ENCODE measurements around the gene ZSCAN29.
"Not testable (repeated sequence)": the region's sequence is repeated elsewhere in the genome, so short reads cannot be mapped to it uniquely, and the experiment has no call there.

The ZSCAN29 gene

DNA sequence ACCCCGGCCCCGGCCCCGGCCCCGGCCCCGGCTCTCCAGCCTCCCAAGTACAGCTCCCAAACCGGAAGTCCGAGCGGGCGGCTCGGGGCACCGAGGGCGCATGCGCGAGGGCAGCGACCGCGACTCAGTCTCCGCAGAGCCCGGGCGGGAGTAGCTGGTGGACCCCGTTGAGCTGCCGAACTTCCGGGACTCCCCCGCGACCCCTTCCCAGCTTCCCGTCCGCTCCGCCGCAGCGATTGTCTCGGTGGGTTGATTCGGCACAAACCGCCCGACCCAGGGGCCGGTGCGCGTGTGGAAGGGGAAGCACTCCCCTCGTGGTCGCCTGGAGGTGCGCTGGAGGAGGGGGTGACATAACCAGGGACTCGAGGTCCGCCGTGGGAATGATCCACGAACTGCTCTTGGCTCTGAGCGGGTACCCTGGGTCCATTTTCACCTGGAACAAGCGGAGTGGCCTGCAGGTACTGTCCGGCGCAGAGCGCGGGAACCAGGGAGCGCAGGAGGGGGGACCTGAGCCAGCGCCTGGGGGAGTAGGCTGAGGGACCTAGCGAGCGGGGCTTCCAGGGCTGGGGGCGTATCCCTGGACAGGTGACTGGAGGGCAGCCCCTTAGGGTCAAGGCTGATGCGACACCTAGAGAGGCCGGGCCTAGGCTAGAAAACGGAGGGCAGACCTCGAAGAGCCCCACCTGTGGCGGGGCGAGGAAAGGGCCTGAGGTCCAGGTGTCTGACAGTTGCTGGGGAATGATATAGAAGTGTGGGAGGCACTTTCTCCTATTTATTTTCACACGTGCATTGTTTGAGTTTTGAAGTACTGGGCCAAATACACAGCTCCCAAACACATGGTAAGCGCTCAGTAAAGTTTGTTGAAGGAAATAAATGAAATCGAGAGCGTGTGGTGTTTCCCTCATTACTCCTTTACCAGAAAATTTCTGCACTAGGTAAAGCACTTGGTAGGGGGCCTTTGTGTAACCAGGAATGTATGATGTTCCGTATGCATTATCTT lies at the start of gene ZSCAN29, which contains the start of gene TUBGCP4:
Gene ZSCAN29, minus strand, starts transcription at position 69 of the 1,000 bp plus-strand sequence. CDS start 1,130 bp downstream, outside the sequence.
Gene TUBGCP4, plus strand, starts transcription at position 127 of the 1,000 bp plus-strand sequence. Its CDS starts 254 bp downstream, at position 381.
- no peak for FAIRE-seq

DNA sequence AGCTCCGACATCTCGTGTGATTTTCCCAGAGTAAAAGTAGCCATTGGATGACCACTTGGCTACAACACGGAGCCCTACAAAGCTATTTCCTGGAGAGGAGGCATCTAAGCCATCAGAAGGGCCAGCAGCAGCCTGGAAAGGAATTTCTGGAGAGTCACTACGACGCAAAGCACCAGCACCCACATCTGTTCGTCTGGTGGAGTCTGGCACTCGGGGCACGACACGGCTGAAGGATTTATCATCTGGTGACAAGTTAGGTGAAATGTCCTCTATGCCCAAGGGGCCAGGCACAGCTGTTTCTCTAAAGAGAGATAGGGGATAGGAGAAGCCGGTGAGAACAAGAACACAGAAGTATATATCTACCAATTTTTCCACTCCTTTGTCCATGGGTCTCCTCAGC lies 49.6 kb upstream of the ZSCAN29 start:
- no peak for FAIRE-seq

DNA sequence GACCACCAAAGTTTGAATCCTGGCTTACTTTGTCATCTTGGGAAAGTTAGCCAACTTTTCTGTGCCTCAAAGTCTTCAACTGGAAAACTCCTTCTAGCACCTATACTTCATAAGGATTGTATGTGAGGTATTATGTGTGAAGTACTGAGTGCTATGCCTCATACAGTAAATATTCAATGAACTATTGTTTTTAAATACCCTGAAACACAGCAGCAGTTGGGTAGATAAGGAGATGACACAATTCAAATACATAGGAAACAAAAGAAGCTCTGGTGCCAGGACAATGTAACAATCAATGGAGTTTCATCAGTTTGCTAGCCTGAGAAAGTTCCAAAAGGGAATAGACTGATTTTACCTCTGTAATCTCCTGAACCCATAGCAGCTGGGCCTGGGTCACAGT lies 43.4 kb upstream of the ZSCAN29 start:
- no peak for FAIRE-seq

DNA sequence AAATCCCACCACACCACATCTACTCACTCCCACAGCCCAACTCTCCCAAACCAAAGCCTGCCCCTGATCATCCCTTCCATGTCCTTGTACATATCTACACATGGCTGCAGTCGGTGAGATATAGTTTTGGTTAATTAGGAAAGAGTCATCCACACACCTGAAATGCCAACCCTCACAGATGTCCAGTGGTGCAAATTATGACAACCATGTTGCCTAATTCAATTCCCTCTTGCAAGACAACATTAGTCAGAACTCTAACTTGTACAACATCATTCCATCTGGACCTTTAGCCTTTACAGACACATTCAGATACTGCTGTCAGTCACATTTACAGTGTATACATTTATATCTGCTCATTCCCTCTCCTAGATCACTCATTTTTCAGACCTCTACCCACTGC lies 41.3 kb upstream of the ZSCAN29 start:
- no peak for FAIRE-seq

DNA sequence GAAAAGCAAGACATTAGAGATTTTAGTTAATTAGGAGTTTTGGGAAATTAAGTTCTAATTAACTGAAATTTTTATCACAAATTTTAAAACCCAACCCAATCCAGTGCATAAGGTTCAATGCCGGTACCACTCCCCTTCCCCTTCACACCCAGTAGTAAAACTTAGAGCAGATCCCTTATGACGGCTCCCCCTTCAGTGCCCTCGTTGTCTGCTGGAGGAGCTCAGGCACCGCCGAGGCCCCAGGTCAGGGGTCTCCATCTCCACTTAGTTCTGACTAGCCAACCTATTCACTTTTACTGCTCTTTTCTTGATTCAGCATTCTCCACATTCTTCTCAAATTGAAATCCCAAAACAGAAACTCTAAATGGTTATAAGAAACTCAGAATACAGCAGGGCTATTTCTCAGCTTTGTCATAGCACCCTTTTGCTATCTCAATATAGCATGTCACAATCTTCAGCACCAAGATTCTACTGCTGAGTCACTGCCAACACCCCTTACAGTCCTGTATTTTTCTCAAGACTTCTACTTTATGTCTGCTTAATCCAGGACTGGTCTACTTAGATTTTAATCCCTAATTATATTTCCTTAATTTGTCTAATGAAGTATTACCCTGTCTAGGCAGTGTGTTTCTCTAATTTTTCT lies 39.9 kb upstream of the ZSCAN29 start:
- no peak for FAIRE-seq

DNA sequence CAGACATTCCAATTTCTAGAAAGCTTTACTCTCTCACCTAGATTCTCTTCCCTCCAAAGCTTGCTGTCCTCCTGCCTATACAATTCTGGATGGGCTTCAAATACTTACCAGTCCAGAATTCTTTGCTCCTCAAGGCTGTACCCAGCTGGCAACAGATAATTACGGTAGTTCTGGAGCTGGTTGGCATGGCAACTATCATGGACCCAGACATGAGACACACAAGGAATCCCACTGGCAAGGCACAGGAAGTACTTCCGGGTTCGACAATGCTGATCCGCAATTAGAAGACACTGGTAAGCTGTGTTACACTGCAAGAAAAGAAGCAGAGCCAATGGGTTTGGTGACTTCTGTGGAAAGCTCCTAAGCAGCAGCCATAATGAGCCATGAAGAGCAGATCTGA lies 37.9 kb upstream of the ZSCAN29 start:
- no peak for FAIRE-seq

DNA sequence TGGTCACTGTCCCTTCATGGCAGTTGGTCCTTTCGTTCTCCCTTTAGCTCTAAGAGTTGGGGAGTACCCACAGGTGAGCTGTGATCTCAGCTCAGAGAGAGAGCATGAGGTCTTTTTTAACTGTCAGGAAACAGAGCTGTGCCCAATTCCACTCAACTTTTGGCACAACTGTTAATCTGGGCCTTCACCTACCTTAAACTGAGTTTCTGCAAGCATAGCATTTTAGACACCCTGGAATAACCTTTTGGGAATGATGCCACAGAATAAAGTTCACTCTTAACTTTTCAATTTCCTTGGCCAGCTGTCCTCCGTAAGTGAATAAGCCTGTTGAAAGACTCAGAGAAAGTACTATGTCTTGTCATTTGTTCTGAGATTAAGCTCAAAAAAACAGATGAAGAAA lies 36.0 kb upstream of the ZSCAN29 start:
- FAIRE-seq: no peak

DNA sequence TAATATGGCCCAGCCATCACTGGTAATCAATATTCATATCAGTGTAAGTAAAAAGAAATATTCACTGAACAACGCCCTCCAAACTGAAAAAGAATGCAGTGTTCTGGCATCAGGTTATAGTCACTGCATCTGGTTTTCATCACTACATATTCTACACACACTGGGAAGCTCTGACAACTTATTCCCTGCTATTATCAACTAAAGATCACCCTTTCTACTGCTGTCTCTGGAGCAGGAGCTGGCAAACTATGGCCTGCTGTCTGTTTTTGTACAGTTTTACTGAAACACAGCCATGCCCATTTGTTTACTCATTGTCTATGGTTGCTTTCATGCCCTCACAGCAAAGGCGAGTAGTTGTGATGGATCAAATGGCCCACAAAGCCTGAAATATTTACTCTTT lies 35.3 kb upstream of the ZSCAN29 start:
- FAIRE-seq: no peak

DNA sequence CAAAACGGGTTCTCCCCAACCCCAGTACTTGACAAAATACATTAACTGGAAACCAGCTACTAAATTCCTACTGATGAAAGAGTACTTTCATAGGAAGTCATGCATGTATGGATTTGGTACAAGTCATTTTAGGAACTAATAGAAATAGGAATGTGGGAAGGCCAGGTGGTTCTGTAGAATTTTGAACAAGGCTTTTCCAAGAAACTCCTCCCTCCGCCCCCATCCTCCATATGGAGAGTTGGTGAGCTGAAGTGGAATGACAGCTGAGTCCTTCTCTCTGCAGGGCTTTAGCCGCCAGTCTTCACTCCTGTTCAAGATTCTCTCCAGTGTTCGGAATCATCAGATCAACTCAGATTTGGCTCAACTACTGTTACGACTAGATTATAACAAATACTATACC lies 33.3 kb upstream of the ZSCAN29 start:
- no peak for FAIRE-seq

DNA sequence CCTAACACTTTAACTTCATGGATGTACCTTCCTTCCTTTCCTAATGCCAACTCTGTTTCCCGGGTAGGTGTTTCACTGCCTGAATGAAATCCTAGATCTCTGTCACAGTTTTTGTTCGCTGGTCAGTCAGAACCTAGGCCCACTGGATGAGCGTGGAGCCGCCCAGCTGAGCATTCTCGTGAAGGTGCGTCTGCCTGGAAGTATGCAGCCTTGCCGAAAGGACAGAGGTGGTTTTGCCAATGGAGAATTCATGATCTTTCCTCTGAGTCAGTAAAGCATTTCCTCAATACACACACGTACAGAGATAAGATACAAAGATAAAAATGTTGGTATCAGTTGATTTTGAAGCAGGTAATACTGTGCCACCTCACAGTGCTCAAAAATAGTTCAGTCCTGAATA lies 32.8 kb upstream of the ZSCAN29 start:
- FAIRE-seq: no peak

DNA sequence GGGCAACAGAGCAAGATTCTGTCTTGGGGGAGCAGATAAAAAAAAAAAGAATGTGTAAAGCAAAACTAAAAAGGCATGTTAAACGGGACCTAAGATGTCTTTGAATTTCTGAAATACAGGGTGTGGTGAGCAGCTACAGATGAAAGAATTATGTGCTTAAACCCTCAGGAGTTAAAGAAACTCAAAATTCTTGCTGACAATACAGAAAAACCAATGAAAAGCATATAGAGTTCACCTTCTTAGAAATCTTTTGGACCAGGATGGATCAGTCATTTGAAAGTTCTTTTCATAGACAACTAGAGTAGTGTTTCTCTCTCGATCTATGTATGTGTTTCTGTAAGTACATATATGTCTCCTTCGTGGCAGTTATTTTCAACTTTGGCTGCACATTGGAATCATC lies 31.4 kb upstream of the ZSCAN29 start:
- FAIRE-seq: no peak

DNA sequence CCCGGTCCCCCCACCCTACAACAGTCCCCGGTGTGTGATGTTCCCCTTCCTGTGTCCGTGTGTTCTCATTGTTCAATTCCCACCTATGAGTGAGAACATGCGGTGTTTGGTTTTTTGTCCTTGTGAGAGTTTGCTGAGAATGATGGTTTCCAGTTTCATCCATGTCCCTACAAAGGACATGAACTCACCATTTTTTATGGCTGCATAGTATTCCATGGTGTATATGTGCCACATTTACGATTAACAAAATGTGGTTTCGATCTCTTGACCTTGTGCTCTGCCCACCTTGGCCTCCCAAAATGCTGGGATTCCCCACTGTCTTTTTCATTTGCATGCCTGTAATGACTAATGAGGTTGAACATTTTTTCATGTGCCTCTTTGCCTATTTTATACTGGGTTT lies 22.7 kb upstream of the ZSCAN29 start:
- FAIRE-seq: not testable (repeated sequence)

DNA sequence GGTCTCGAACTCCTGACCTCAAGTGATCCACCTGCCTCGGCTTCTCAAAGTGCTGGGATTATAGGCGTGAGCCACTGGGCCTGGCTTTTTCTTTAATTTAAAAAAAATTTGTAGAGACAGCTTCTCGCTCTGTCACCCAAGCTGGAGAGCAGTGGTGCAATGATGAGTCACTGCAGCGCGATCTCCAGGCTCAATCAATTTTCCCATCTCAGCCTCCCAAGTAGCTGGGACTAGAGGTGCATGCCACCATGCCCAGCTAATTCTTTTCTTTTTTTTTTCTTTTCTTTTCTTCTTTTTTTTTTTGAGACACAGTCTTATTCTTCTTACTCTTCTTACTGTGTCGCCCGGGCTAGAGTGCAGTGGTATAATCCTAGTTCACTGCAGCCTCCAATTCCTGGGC lies 19.9 kb upstream of the ZSCAN29 start:
- no peak for FAIRE-seq

DNA sequence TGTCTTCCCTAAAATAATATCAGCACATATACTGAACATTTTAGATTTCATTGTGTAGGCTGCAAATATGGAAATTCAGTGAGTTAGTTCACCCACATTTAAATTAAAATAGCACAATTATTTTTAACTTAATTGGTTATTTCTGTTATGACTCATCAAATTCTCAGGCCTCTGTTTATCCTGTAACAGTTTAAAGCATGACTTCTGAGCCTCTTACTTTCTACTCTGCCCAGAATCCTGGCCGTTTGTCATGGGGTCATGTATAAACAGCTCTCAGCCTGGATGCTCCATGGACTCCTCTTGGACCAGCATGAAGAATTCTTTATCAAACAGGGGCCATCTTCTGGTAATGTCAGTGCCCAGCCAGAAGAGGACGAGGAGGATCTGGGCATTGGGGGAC lies 12.2 kb upstream of the ZSCAN29 start:
- FAIRE-seq: no peak

DNA sequence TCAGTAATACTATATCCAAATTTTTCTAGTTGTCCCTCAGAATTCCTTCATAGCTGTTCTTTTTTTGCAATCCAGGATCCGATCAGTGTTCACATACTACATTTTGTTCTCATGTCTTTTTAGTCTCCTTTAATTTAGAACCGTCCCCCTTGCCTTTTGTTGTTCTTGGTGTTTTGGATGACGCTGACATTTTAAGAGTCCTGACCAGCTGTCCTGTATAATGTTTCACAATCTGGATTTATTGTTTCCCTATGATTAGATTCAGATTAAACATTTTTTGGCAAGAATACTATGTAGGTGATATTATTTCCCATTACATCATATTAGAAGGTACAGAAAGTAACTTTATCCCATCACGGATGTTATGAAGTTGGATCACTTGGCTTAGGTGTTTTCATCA lies 11.5 kb upstream of the ZSCAN29 start:
- FAIRE-seq: no peak

DNA sequence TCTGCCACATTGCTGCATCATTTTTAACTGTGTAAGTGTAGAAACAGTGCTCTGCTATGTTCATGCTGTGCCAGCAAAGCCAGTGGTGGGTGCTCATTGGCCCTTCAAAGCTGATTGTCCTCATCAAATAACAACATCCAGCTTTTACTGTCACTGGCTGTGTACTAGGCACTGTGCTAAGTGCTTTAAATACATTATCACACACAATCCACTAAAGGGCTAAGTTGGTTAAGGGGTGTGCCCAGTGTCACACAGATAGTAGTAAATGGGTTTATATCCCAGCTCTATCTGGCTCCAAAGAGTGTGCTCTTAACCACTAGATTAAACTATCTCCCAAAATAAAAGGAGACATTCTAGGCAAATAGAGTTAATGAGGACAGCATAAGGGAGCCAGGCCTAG lies 7.8 kb upstream of the ZSCAN29 start:
- FAIRE-seq: no peak

DNA sequence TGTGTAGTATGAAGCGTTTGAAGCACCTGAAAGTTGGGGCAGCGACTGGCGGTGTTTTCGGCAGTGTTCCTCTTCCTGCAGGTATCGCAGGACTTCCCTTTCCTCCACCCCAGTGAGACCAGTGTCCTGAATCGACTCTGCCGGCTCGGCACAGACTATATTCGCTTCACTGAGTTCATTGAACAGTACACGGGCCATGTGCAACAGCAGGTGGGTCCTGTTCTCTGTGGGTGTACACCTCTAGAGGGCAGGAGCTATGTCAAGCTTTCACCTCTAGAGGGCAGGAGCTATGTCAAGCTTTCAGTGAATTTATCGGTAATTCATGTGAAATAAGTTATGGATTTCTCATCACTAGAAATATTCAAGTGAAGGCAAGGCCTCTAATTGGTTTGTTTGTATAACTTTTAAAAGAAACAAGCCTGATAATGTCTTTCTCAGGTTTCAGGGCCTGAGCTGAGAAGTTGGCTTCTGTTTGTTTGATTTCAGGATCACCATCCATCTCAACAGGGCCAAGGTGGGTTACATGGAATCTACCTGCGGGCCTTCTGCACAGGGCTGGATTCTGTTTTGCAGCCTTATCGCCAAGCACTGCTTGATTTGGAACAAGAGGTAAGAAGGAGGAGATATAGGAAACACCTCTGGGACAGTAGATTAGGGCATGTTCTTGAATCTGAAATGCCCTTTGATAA lies 5.3 kb upstream of the ZSCAN29 start:
- no peak for FAIRE-seq

DNA sequence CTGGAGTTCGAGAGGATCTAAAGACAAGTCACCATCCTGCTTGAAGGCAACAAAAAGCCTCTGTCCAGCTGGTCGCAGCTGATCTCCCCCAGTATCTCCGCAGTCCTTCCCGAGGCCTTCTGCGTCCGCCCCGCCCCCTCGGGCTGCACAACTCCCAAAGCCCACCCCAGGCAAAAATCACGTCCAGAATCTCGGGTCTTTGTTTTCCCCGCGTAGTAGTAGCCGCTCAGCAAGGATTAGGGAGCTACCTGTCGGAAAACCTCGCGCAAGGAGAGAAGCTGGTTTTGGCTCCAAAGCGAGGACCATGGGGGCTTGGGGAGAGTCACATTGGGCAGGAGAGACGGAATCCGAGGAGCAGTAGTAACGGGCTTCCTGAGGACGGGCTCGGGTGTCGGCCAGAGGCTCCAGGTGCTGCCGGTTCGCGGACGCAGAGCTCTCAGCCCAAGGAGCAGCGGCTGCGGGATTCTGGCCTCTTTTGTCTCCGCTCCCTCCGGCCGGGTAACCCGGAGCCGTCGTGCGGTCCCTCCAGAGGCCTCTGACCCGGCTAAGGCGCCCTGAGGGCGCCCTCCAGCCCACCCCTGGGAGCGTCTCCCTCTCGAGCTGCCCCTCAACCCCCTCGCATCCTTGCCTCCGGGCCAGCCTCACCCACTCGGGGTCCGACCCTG lies 401 bp downstream of the ZSCAN29 start:
- no peak for FAIRE-seq

DNA sequence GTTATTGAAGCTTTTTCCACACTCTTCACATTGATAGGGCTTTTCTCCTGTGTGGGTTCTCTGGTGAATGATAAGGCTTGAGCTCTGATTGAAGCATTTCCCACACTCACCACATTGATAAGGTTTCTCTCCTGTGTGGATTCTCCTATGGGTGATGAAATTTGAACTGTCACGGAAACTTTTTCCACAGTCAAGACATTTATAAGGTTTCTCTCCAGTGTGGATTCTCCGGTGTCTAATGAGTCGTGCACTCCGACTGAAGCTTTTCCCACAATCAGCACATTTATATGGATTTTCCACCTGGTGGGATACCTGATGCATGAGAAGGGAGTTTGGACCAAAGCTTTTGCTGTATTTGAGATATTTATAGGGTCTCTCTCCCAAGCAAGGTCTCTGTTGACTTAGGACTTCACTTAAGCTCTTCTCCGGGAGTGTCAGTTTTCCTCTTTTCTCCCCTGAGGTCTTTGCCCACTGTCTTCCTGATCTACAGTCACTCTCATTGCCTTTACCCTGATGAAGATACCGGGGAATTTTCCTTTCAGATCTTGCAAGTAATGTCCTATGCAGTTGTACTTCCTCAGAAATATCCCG lies 9.4 kb downstream of the ZSCAN29 start:
- FAIRE-seq: no peak

DNA sequence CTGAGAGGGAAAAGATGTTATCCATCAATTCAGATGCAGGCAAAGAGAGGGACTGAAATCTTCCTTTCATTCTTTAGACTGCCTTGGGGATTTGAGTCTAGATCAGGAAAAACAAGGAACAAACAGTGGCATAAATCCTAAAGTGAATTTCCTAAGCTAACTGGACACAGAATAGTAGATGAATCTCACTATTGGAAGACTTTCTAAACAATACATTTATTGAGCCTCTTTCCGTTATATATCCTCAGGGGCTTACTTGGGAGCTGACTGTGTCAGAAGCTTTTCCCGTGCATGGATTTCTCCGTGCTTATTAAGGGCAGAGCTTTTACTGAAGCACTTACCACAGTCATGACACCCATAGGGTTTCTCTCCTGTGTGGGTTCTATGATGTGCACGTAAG lies 10.0 kb downstream of the ZSCAN29 start:
- no peak for FAIRE-seq

DNA sequence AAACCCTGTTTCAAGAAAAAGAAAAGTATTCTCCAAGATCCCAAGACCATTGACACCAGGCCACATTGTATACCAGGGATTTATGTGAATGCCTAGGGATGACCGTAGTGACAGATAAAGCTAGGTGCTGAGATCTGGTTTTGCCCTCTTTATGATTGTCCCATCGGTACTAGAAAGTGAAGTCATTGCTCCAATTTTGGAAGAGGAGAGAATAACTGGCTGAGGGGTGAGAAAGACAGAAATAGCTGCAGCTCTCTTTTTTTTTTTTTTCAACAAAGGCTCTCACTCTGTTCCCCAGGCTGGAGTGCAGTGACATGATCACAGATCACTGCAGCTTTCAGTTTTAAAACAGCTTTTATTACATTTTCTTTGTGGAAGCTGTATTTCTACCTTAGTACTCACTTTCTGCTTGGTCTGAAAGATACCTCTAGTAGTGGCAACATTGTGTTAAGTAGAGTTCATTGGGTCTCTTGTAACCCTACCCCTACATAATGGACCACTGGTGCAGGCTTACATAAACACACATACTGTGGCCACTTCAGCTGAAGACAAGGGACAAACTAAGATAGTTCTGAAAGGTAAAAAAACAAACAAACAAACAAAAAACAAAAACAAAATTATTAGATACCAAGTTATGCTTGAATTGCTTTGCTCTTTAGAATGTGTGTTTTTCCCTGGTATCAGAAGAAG lies 18.0 kb downstream of the ZSCAN29 start:
- no peak for FAIRE-seq

DNA sequence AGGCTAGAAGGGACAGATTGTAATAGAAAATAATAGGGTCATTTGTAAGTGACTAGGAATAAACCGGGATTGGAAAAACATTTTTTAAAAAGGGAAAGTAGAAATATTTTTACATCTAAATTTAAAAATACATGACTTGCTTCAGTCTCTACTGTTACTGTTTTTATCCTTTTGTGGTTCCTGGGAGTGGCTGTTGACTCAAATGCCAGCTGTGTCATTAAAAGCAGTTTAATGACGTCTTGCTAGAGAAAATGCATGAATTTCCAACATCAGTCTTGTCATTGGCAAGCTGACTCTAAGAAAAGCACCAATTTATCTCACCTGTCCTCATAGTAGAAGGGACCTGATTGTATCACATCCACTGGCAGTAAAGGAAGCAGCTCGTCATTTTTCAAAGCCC lies 23.7 kb downstream of the ZSCAN29 start:
- FAIRE-seq: no peak
